AG08396 (cell line): ENCODE data around the gene FBLN5.
"Not testable (repeated sequence)": the region's sequence is repeated elsewhere in the genome, so short reads cannot be mapped to it uniquely, and the experiment has no call there.

Experiments
- DNase-seq: peaks from one replicate; pipeline ENCODE4 v3.0.0; 2012; ENCODE audit warnings: low spot score, mixed read lengths

FBLN5 gene

GRCh38 chr14:91866061-91866460, 81.4 kb downstream of the FBLN5 start:
- no peak for DNase-seq

GRCh38 chr14:91862417-91862816, 85.1 kb downstream of the FBLN5 start:
- DNase-seq = no peak

- DNase-seq = no peak
Observed at GRCh38 chr14:91861091-91861490, 86.4 kb downstream of the FBLN5 start.

GRCh38 chr14:91860238-91860637, 87.3 kb downstream of the FBLN5 start:
- DNase-seq = no peak

GRCh38 chr14:91858536-91859275, 88.8 kb downstream of the FBLN5 start:
- DNase-seq = peak; percentile 65

GRCh38 chr14:91857614-91858013, 89.9 kb downstream of the FBLN5 start:
- DNase-seq = no peak

GRCh38 chr14:91854327-91854934, 93.1 kb downstream of the FBLN5 start:
- DNase-seq = no peak

GRCh38 chr14:91851563-91851962, 95.9 kb downstream of the FBLN5 start:
- no peak for DNase-seq

- no peak for DNase-seq
Observed at GRCh38 chr14:91848504-91849001, 98.9 kb downstream of the FBLN5 start.

- DNase-seq = no peak
Observed at GRCh38 chr14:91847693-91848092, 99.8 kb downstream of the FBLN5 start.

GRCh38 chr14:91845652-91846051, 101.8 kb downstream of the FBLN5 start:
- no peak for DNase-seq

- not testable (repeated sequence) for DNase-seq
Observed at GRCh38 chr14:91845056-91845455, 102.4 kb downstream of the FBLN5 start.

- no peak for DNase-seq
Observed at GRCh38 chr14:91844029-91844428, 103.5 kb downstream of the FBLN5 start.

- DNase-seq = no peak
Observed at GRCh38 chr14:91843437-91843836, 104.1 kb downstream of the FBLN5 start.

- no peak for DNase-seq
Observed at GRCh38 chr14:91841065-91841464, 106.4 kb downstream of the FBLN5 start.

GRCh38 chr14:91839749-91840148, 107.7 kb downstream of the FBLN5 start:
- no peak for DNase-seq

- DNase-seq = no peak
Observed at GRCh38 chr14:91837076-91837475, 110.4 kb downstream of the FBLN5 start.

GRCh38 chr14:91835920-91836843, 111.3 kb downstream of the FBLN5 start:
- DNase-seq = peak; percentile 29

GRCh38 chr14:91835197-91835919, 112.1 kb downstream of the FBLN5 start:
- no peak for DNase-seq

GRCh38 chr14:91834571-91834970, 112.9 kb downstream of the FBLN5 start:
- DNase-seq = no peak

- DNase-seq = no peak
Observed at GRCh38 chr14:91831337-91831736, 116.2 kb downstream of the FBLN5 start.

GRCh38 chr14:91830777-91831176, 116.7 kb downstream of the FBLN5 start:
- DNase-seq = no peak
